GM19043 (cell line): ENCODE data around the gene YAE1.
"Not testable (repeated sequence)": the region's sequence is repeated elsewhere in the genome, so short reads cannot be mapped to it uniquely, and the experiment has no call there.

Source experiments
- ATAC-seq: cut with Tn5 transposase; IDR thresholded peaks from one replicate; pipeline ENCODE4 v1.9.1; 2021; ENCODE audit warnings: low read depth; ENCODE audit not compliant: unreplicated experiment

The YAE1 gene

GRCh38 chr7:39566023-39566921 lies at the start of gene YAE1:
YAE1 (plus strand) TSS chr7:39566404; CDS start chr7:39566419, 15 bp downstream.
- peak; percentile 98 for ATAC-seq

- ATAC-seq: no peak
These were observed 49.7 kb upstream of the YAE1 start for GRCh38 chr7:39516498-39516897.

GRCh38 chr7:39517240-39517639 lies 49.0 kb upstream of the YAE1 start:
- no peak for ATAC-seq

- no peak for ATAC-seq
These were observed 40.3 kb upstream of the YAE1 start for GRCh38 chr7:39525926-39526325.

- ATAC-seq: no peak
These were observed 39.5 kb upstream of the YAE1 start for GRCh38 chr7:39526666-39527065.

- no peak for ATAC-seq
These were observed 38.9 kb upstream of the YAE1 start for GRCh38 chr7:39527296-39527695.

- ATAC-seq: no peak
These were observed 38.3 kb upstream of the YAE1 start for GRCh38 chr7:39527951-39528350.

GRCh38 chr7:39528849-39529248 lies 37.4 kb upstream of the YAE1 start:
- ATAC-seq: no peak

GRCh38 chr7:39529582-39529981 lies 36.6 kb upstream of the YAE1 start:
- ATAC-seq: no peak

- no peak for ATAC-seq
These were observed 35.2 kb upstream of the YAE1 start for GRCh38 chr7:39530971-39531370.

GRCh38 chr7:39531818-39532217 lies 34.4 kb upstream of the YAE1 start:
- ATAC-seq: no peak

- ATAC-seq: no peak
These were observed 33.4 kb upstream of the YAE1 start for GRCh38 chr7:39532832-39533231.

- no peak for ATAC-seq
These were observed 31.6 kb upstream of the YAE1 start for GRCh38 chr7:39534599-39534998.

GRCh38 chr7:39535064-39535463 lies 31.1 kb upstream of the YAE1 start:
- no peak for ATAC-seq

GRCh38 chr7:39535720-39536119 lies 30.5 kb upstream of the YAE1 start:
- ATAC-seq: no peak

- ATAC-seq: no peak
These were observed 29.3 kb upstream of the YAE1 start for GRCh38 chr7:39536951-39537350.

- ATAC-seq: no peak
These were observed 26.4 kb upstream of the YAE1 start for GRCh38 chr7:39539816-39540215.

GRCh38 chr7:39540320-39540719 lies 25.9 kb upstream of the YAE1 start:
- ATAC-seq: no peak

GRCh38 chr7:39541511-39541910 lies 24.7 kb upstream of the YAE1 start:
- no peak for ATAC-seq

- not testable (repeated sequence) for ATAC-seq
These were observed 21.4 kb upstream of the YAE1 start for GRCh38 chr7:39544774-39545173.

GRCh38 chr7:39547336-39547735 lies 18.9 kb upstream of the YAE1 start:
- no peak for ATAC-seq

GRCh38 chr7:39550411-39550810 lies 15.8 kb upstream of the YAE1 start:
- ATAC-seq: no peak
